GM12878 (cell line): ENCODE measurements around the gene SYT1. TPM values are rescaled to one million over a fixed set of nuclear protein-coding genes. Genes with fewer than 3 reads are reported as not detected.
A peak's percentile ranks its signal among the peaks of the same experiment; 100 is the strongest.

ENCODE experiments used
- ATAC-seq: fragments of 200-7000 bp; cut with Tn5 transposase; 3 replicates; pipeline ENCODE4 v1.9.1; 2020; ENCODE audit warnings: mild to moderate bottlenecking, moderate library complexity
- BruUV-seq: library from RNA; stranded (reverse); fragments of 400-500 nt; replicated peaks from 2 replicates; lab custom pipeline; 2021; lab: Mats Ljungman, UMichigan
- CTCF ChIA-PET: fragments of 300-600 bp; sonication (Branson Sonifier 250); formaldehyde crosslinking; extraction: SDS; loops from one replicate; lab custom pipeline; 2021; ENCODE audit warnings: inconsistent platforms; lab: Yijun Ruan, JAX
- POLR2A ChIA-PET: fragments of 350-600 bp; formaldehyde crosslinking; extraction: SDS; loops from one replicate; lab custom pipeline; 2021; ENCODE audit warnings: inconsistent platforms; lab: Charles Lee
- RAD21 ChIA-PET: fragments of 300-600 bp; sonication (Branson Sonifier 250); formaldehyde crosslinking; loops from one replicate; lab custom pipeline; 2023; ENCODE audit warnings: antibody characterized with exemption; ENCODE audit not compliant: unreplicated experiment; lab: Charles Lee
- SMC1A ChIA-PET: fragments of 300-600 bp; sonication (Branson Sonifier 250); formaldehyde crosslinking; loops from one replicate; lab custom pipeline; 2023; ENCODE audit not compliant: unreplicated experiment, uncharacterized antibody; lab: Charles Lee
- DNase-seq: peaks from one replicate; pipeline ENCODE4 v3.0.0-alpha.2; 2011; ENCODE audit warnings: low read depth, low spot score
- FAIRE-seq: peaks from 3 replicates; lab custom pipeline; 2011; peaks lifted over from hg19 to GRCh38; lab: Jason Lieb, UNC
- H2AFZ ChIP-seq: 2 replicates; pipeline ENCODE4 v1.6.0; 2011; ENCODE audit warnings: low read depth, low read length, control low read depth; ENCODE audit not compliant: control insufficient read depth
- H3K27ac ChIP-seq: 2 replicates; pipeline ENCODE4 v1.5.1; 2011; ENCODE audit warnings: control low read depth; ENCODE audit not compliant: control insufficient read depth, insufficient read depth
- H3K27me3 ChIP-seq, 2 experiments: replicated peaks in 1 of 2; 2 replicates each; pipeline versions ENCODE4 v1.6.0 to v1.6.1; 2011; ENCODE audit warnings: low read length in 1 of 2; ENCODE audit not compliant: control insufficient read depth in 2 of 2, insufficient read depth in 2 of 2
- H3K36me3 ChIP-seq, 2 experiments: 2 replicates each; pipeline ENCODE4 v1.5.1; 2011; ENCODE audit warnings: low read length in 1 of 2; ENCODE audit not compliant: control insufficient read depth in 2 of 2, insufficient read depth in 2 of 2
- H3K4me1 ChIP-seq: 2 replicates; pipeline ENCODE4 v1.6.1; 2011; ENCODE audit warnings: mild to moderate bottlenecking, low read length, moderate library complexity, mixed read lengths; ENCODE audit not compliant: control insufficient read depth, insufficient read depth
- H3K4me2 ChIP-seq: 2 replicates; pipeline ENCODE4 v1.6.0; 2011; ENCODE audit warnings: control low read depth; ENCODE audit not compliant: control insufficient read depth, insufficient read depth
- H3K4me3 ChIP-seq: fragments of 200-600 bp; sonication (generic); 2 replicates; pipeline ENCODE4 v1.5.1; 2016
- H3K79me2 ChIP-seq: 2 replicates; pipeline ENCODE4 v1.6.0; 2011; ENCODE audit warnings: low read length; ENCODE audit not compliant: control insufficient read depth, insufficient read depth
- H3K9ac ChIP-seq: 2 replicates; pipeline ENCODE4 v1.8.0; 2011; ENCODE audit warnings: low read length, control low read depth, mixed read lengths; ENCODE audit not compliant: control insufficient read depth, insufficient read depth
- H3K9me3 ChIP-seq: replicated peaks from 3 replicates; pipeline ENCODE4 v1.5.1; 2011; ENCODE audit warnings: mild to moderate bottlenecking, low read length; ENCODE audit not compliant: control insufficient read depth, insufficient read depth
- H4K20me1 ChIP-seq: 2 replicates; pipeline ENCODE4 v1.6.0; 2011; ENCODE audit not compliant: control insufficient read depth, insufficient read depth
- HCFC1 ChIP-seq: fragments of 150-350 bp; IDR thresholded peaks from 2 replicates; pipeline ENCODE4 v1.6.1; 2014; ENCODE audit warnings: low read length
- HDAC2 ChIP-seq: fragments of 200-600 bp; sonication (generic); IDR thresholded peaks from 2 replicates; pipeline ENCODE4 v1.6.1; 2017
- IKZF2 ChIP-seq, 2 experiments: fragments of 450-650 bp; IDR thresholded peaks; 2 replicates each; pipeline ENCODE4 v1.6.1; 2017; ENCODE audit warnings: mild to moderate bottlenecking in 2 of 2, moderate library complexity in 2 of 2
- LARP7 ChIP-seq: fragments of 450-650 bp; IDR thresholded peaks from 2 replicates; pipeline ENCODE4 v1.6.1; 2017; ENCODE audit warnings: mild to moderate bottlenecking
- RAD21 ChIP-seq: IDR thresholded peaks from 2 replicates; pipeline ENCODE4 v1.6.1; 2011; ENCODE audit warnings: mild to moderate bottlenecking, low read depth, low read length, moderate library complexity; ENCODE audit not compliant: insufficient read depth
- SKIL ChIP-seq: fragments of 450-650 bp; IDR thresholded peaks from 2 replicates; pipeline ENCODE4 v1.6.1; 2017; ENCODE audit warnings: mild to moderate bottlenecking, low read depth, inconsistent platforms; ENCODE audit not compliant: poor library complexity, severe bottlenecking
- ZBED1 ChIP-seq: IDR thresholded peaks from 2 replicates; pipeline ENCODE4 v1.6.1; 2016; ENCODE audit warnings: borderline replicate concordance
- ZSCAN29 ChIP-seq: fragments of 450-650 bp; IDR thresholded peaks from 2 replicates; pipeline ENCODE4 v1.6.1; 2017; ENCODE audit warnings: mild to moderate bottlenecking, moderate library complexity
- WGBS: methylation state at CpG from one replicate; pipeline ENCODE4 v1.1.6; 2016; ENCODE audit warnings: low lambda C conversion rate; ENCODE audit not compliant: insufficient replicate concordance, insufficient coverage; ENCODE audit errors: missing lambda C conversion rate; 5-methylcytosine and 5-hydroxymethylcytosine counted together
- in situ Hi-C: fragments of 300-500 bp; cut with MboI; formaldehyde crosslinking; loops from 9 replicates; pipeline ENCODE4 v1.14.3; 2018; ENCODE audit warnings: mixed read lengths
- intact Hi-C: fragments of 100-400 bp; cut with micrococcal nuclease; formaldehyde crosslinking; loops from one replicate; pipeline ENCODE4 v1.14.2; 2022; ENCODE audit not compliant: unreplicated experiment
- polyA plus RNA-seq, 11 experiments: library from polyadenylated mRNA; depleted of rRNA in 4 of 11; unstranded in 6 of 11; stranded (reverse) in 5 of 11; fragments of >200 nt; fragmentation: Nextera tagmentation in 4 of 11; fragmentation: Illumina TruSeq in 1 of 11; extraction: Ambion mirVana in 4 of 11; extraction: Trizol in 1 of 11; gene quantifications; 1 replicate in 1 of 11; 2 replicates in 10 of 11; pipeline versions ENCODE4 v1.2.1 to v1.2.3, GENCODE V29; 2011 to 2016; ENCODE audit warnings: inconsistent platforms in 2 of 11, missing spikeins in 2 of 11, low read depth in 1 of 11
- total RNA-seq, 4 experiments: library from RNA; depleted of rRNA in 3 of 4; stranded (reverse); fragments of >200 nt in 3 of 4; fragmentation: Illumina TruSeq in 1 of 4; extraction: Trizol in 1 of 4; gene quantifications; 2 replicates each; pipeline versions ENCODE4 v1.2.1 to v1.2.3, GENCODE V29; 2013 to 2021
- TF ChIP-seq, protein P1 (sequence below): IDR thresholded peaks from 2 replicates; pipeline ENCODE4 v1.6.1; 2011; ENCODE audit warnings: borderline replicate concordance, low read depth, mild to moderate bottlenecking, moderate library complexity, low read length; ENCODE audit not compliant: insufficient read depth, poor library complexity, severe bottlenecking
- TF ChIP-seq, protein P2 (sequence below): fragments of 450-650 bp; IDR thresholded peaks from 2 replicates; pipeline ENCODE4 v1.6.1; 2016; ENCODE audit warnings: mild to moderate bottlenecking

SYT1 gene
- total and polyA plus RNA-seq, 10 of the 15 experiments (the other 5 are each of a cell fraction or from before 2014, with no cell fraction given), result 0.10 to 0.28 TPM; not detected in 8

GRCh38 chr12:79071498-79071897, 206.9 kb downstream of the SYT1 start:
- intact Hi-C loops, result no loop called here
- H3K9ac ChIP-seq, result no peak overlapping the region
- no peaks in the 10 kb centered on the region for H3K36me3 ChIP-seq
- 0 out of 4 replicates have a peak, but pooled peaks of 1 of the 2 experiments have one; percentile 13 for TF ChIP-seq IKZF2 (IDR thresholded peaks at IDR 0.05)
- no peak for TF ChIP-seq ZSCAN29
- TF ChIP-seq HCFC1, result no peak
- TF ChIP-seq, all 136 proteins: peak for 1
- no peaks in the 10 kb centered on the region for H3K79me2 ChIP-seq
- DNase-seq, result no peak
- no peak overlapping the region for H3K4me2 ChIP-seq
- WGBS, result 13% methylated on average over 1 of the region's 1 CpG
- H3K4me3 ChIP-seq, result no peak overlapping the region
- ChIA-PET RAD21 (interaction anchor here (0.5 kb wide), 1 partner anchor 91 kb away, joined by 4 read pairs; no protein-coding TSS in a partner anchor), POLR2A (no interaction called here), SMC1A (no interaction called here), CTCF (no interaction called here)
- no peaks in the 10 kb centered on the region for H4K20me1 ChIP-seq
- no peak overlapping the region for H3K27ac ChIP-seq
- H3K9me3 ChIP-seq, result no peaks in the 10 kb centered on the region
- ATAC-seq, result no peak
- no TSS peak for BruUV-seq
- H2AFZ ChIP-seq, result no peak overlapping the region
- in situ Hi-C loops, result no loop called here
- peaks cover 5% of the 10 kb centered on the region; the same call in 1 of the 2 replicates for H3K4me1 ChIP-seq
- no peaks in the 10 kb centered on the region for H3K27me3 ChIP-seq
- no peak for FAIRE-seq

DNA sequence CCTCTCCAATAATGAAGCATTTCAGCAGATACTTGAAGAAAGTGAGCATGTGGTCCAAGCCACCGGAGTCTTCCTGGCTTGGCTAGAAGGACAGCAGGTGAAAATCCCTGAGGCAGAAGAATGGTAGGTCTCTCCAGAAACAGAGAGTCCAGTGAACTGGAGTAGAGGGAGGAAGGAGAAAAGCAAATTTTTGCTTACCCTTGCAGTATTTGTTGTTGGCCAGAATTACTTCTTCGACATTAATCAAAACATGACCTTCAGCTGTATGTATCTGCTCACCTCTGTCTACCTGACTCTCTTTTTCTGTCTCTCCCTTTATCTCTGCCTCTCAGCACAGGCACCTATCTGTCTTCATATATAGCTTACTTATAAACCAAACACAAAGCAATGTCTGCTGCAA, 208.9 kb downstream of the SYT1 start:
- peaks cover 3% of the 10 kb centered on the region; the same call in 1 of the 2 replicates for H3K4me1 ChIP-seq
- H3K79me2 ChIP-seq, result no peaks in the 10 kb centered on the region
- no peak overlapping the region for H2AFZ ChIP-seq
- H3K9me3 ChIP-seq, result no peaks in the 10 kb centered on the region
- no peaks in the 10 kb centered on the region for H3K36me3 ChIP-seq
- CTCF ChIA-PET, result no interaction called here
- FAIRE-seq, result no peak
- intact Hi-C loops, result no loop called here
- SMC1A ChIA-PET, result interaction anchor here (1.8 kb wide), 1 partner anchor 9 kb away, joined by 7 read pairs; no protein-coding TSS in a partner anchor
- TF ChIP-seq, protein P1, sequence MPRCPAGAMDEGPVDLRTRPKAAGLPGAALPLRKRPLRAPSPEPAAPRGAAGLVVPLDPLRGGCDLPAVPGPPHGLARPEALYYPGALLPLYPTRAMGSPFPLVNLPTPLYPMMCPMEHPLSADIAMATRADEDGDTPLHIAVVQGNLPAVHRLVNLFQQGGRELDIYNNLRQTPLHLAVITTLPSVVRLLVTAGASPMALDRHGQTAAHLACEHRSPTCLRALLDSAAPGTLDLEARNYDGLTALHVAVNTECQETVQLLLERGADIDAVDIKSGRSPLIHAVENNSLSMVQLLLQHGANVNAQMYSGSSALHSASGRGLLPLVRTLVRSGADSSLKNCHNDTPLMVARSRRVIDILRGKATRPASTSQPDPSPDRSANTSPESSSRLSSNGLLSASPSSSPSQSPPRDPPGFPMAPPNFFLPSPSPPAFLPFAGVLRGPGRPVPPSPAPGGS, result no peak
- no peak for TF ChIP-seq SKIL
- no peak for TF ChIP-seq HDAC2
- TF ChIP-seq, protein P2, sequence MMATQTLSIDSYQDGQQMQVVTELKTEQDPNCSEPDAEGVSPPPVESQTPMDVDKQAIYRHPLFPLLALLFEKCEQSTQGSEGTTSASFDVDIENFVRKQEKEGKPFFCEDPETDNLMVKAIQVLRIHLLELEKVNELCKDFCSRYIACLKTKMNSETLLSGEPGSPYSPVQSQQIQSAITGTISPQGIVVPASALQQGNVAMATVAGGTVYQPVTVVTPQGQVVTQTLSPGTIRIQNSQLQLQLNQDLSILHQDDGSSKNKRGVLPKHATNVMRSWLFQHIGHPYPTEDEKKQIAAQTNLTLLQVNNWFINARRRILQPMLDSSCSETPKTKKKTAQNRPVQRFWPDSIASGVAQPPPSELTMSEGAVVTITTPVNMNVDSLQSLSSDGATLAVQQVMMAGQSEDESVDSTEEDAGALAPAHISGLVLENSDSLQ, result no peak
- no peak for TF ChIP-seq LARP7
- no peak for TF ChIP-seq ZBED1
- TF ChIP-seq RAD21, result no peak
- POLR2A ChIA-PET, result interaction anchor here (1.2 kb wide), 1 partner anchor 9 kb away, joined by 4 read pairs; no protein-coding TSS in a partner anchor
- ATAC-seq, result no peak
- H3K9ac ChIP-seq, result no peak overlapping the region
- no peak overlapping the region for H3K4me3 ChIP-seq
- DNase-seq, result no peak
- 71% methylated on average over 2 of the region's 2 CpGs for WGBS
- no peaks in the 10 kb centered on the region for H3K27me3 ChIP-seq
- no peak overlapping the region for H3K4me2 ChIP-seq
- RAD21 ChIA-PET, result no interaction called here
- BruUV-seq, result no TSS peak
- H4K20me1 ChIP-seq, result no peaks in the 10 kb centered on the region
- H3K27ac ChIP-seq, result no peak overlapping the region
- in situ Hi-C loops, result no loop called here
